Measurements from ENCODE around the gene KLHL33.

DNA sequence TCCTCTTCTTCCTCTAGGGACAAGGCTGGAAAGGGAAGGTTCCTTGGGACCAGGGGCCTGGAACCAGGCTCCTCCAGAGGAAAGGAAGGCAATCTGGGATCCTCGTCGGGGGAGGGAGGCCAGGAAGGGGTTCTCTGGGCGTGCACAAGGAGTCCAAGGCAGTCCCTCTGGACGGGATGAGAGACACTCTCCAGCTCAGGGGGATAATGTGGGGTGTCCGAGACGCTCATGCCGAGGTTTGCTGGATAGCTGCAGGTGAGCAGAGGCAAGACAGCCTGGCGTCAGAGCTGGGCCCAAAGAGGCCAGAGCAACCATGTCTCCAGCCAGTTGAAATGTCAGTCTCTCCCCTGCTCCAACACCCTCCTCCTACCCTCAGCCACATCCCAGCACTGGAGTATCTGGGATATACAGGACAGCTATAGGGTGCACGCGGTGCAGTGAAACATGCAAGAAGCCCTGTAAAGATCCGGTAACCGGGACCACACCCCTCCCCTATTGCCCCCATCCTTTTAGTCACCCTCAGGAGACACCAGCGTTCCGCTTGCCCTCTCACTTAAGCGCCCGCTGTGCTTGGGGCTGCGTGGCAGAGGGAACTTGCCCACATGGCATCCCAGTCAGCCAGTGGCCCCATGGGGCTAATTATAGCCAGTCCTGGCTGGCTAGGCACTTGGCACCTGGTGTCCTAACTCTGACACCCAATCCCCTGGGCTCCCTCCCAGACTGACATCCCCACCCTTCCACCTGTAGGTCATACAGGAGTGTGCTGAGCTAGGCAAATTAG lies at the start of gene KLHL33:
- TF ChIP-seq TCF7L2 (IDR thresholded peaks at IDR 0.05; ENCODE audit: low read depth, low read length), result no peak
- TF ChIP-seq, protein P1, sequence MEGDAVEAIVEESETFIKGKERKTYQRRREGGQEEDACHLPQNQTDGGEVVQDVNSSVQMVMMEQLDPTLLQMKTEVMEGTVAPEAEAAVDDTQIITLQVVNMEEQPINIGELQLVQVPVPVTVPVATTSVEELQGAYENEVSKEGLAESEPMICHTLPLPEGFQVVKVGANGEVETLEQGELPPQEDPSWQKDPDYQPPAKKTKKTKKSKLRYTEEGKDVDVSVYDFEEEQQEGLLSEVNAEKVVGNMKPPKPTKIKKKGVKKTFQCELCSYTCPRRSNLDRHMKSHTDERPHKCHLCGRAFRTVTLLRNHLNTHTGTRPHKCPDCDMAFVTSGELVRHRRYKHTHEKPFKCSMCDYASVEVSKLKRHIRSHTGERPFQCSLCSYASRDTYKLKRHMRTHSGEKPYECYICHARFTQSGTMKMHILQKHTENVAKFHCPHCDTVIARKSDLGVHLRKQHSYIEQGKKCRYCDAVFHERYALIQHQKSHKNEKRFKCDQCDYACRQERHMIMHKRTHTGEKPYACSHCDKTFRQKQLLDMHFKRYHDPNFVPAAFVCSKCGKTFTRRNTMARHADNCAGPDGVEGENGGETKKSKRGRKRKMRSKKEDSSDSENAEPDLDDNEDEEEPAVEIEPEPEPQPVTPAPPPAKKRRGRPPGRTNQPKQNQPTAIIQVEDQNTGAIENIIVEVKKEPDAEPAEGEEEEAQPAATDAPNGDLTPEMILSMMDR (IDR thresholded peaks at IDR 0.05), result no peak
- no peak for TF ChIP-seq POLR2AphosphoS5 (IDR thresholded peaks at IDR 0.05; ENCODE audit: low read depth, low read length)
- no peak for TF ChIP-seq SIN3A (IDR thresholded peaks at IDR 0.05; ENCODE audit: borderline replicate concordance, insufficient read depth, low read depth, low read length)

All from Panc1 (cell line).